HCT116 (cell line): ENCODE results near the gene KLK6.

Source experiments
- CEBPB ChIP-seq: IDR thresholded peaks from 2 replicates; pipeline ENCODE4 v1.6.1; 2012; ENCODE audit warnings: low read depth
- EGR1 ChIP-seq: IDR thresholded peaks from 2 replicates; pipeline ENCODE4 v1.6.1; 2012; ENCODE audit warnings: low read depth
- EZH2 ChIP-seq: fragments of 200-600 bp; sonication (generic); IDR thresholded peaks from 2 replicates; pipeline ENCODE4 v1.6.1; 2017; ENCODE audit warnings: antibody characterized with exemption, mixed run types
- EZH2phosphoT487 ChIP-seq: fragments of 200-600 bp; IDR thresholded peaks from 2 replicates; pipeline ENCODE4 v1.6.1; 2018; ENCODE audit warnings: antibody characterized with exemption, borderline replicate concordance
- POLR2A ChIP-seq: IDR thresholded peaks from 2 replicates; pipeline ENCODE4 v1.7.0; 2011; ENCODE audit warnings: borderline replicate concordance; ENCODE audit not compliant: insufficient read depth, insufficient read length; ENCODE audit errors: extremely low read depth
- POLR2AphosphoS5 ChIP-seq: IDR thresholded peaks from 2 replicates; pipeline ENCODE4 v1.6.1; 2011; ENCODE audit warnings: mild to moderate bottlenecking, low read depth, low read length, moderate library complexity
- RAD21 ChIP-seq: IDR thresholded peaks from 2 replicates; pipeline ENCODE4 v1.6.1; 2012; ENCODE audit warnings: low read depth, mild to moderate bottlenecking
- SP1 ChIP-seq: IDR thresholded peaks from 2 replicates; pipeline ENCODE4 v1.6.1; 2012; ENCODE audit warnings: low read depth
- YY1 ChIP-seq: IDR thresholded peaks from 2 replicates; pipeline ENCODE4 v1.6.1; 2011; ENCODE audit warnings: low read length, low read depth, moderate library complexity, mild to moderate bottlenecking; ENCODE audit not compliant: insufficient replicate concordance; ENCODE audit errors: extremely low read depth
- TF ChIP-seq, protein P1 (sequence below), 3 experiments: fragments of 200-600 bp in 1 of 3; sonication (generic) in 1 of 3; IDR thresholded peaks in 2 of 3; conservative IDR thresholded peaks in 1 of 3; 2 replicates each; pipeline ENCODE4 v1.5.1; 2012 to 2017; ENCODE audit warnings: low read depth in 2 of 3, low read length in 2 of 3, antibody characterized with exemption in 1 of 3, borderline replicate concordance in 1 of 3, control low read depth in 1 of 3, mild to moderate bottlenecking in 1 of 3, mixed read lengths in 1 of 3, mixed run types in 1 of 3, moderate library complexity in 1 of 3; ENCODE audit not compliant: insufficient read depth in 1 of 3

DNA sequence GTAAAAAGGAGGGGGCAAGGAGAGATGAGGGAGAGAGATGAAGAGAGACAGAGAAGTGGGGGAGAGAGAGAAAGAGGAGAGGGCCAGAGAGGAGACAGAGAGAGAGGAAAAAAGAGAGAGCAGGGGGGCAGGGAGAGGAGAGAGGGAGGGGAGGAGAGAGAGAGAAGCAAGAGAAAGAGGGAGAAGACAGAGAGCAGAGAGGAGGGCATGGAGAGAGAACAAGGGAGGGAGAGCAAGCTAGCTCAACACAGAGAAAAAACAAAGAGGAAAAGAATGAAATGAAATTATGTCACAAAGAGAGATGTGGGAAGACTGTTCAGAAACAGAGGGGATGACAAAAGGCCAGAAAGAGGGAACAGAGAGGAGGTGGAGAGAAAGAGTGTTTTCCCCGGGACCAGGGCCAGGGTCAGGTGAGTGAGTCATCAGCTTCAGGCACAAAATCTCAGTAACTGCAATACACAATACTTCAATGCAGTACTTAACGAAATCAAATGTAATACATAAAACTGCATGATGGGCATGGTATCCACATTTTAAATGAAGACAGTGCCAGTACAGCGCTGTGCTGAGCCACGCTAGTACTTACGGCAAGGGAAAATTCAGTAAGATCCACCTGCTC is 9.5 kb upstream of the KLK6 start:
- TF ChIP-seq RAD21, result no peak
- TF ChIP-seq, protein P1, sequence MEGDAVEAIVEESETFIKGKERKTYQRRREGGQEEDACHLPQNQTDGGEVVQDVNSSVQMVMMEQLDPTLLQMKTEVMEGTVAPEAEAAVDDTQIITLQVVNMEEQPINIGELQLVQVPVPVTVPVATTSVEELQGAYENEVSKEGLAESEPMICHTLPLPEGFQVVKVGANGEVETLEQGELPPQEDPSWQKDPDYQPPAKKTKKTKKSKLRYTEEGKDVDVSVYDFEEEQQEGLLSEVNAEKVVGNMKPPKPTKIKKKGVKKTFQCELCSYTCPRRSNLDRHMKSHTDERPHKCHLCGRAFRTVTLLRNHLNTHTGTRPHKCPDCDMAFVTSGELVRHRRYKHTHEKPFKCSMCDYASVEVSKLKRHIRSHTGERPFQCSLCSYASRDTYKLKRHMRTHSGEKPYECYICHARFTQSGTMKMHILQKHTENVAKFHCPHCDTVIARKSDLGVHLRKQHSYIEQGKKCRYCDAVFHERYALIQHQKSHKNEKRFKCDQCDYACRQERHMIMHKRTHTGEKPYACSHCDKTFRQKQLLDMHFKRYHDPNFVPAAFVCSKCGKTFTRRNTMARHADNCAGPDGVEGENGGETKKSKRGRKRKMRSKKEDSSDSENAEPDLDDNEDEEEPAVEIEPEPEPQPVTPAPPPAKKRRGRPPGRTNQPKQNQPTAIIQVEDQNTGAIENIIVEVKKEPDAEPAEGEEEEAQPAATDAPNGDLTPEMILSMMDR (IDR thresholded peaks at IDR 0.05 in 2 of 3, conservative IDR thresholded peaks at IDR 0.05 in 1 of 3; ENCODE audit: borderline replicate concordance in 1 of 3, insufficient read depth in 1 of 3, low read depth in 2 of 3, low read length in 2 of 3), result no peak
- no peak for TF ChIP-seq POLR2A
- TF ChIP-seq POLR2AphosphoS5, result no peak
- no peak for TF ChIP-seq EZH2
- no peak for TF ChIP-seq YY1
- TF ChIP-seq EZH2phosphoT487, result no peak
- TF ChIP-seq CEBPB, result no peak
- no peak for TF ChIP-seq SP1
- no peak for TF ChIP-seq EGR1
